CD4-positive, alpha-beta memory T cell (primary cell): Measurements from ENCODE around the gene SHISA9. TPM values are rescaled to one million over a fixed set of nuclear protein-coding genes. Genes with fewer than 3 reads are reported as not detected.

Experiments used
- CTCF ChIA-PET: fragments of 350-600 bp; sonication (Branson Sonifier 250); formaldehyde crosslinking; loops from one replicate; lab custom pipeline; 2021; ENCODE audit warnings: inconsistent platforms; ENCODE audit not compliant: partially characterized antibody; lab: Charles Lee
- POLR2A ChIA-PET: fragments of 350-600 bp; sonication (Branson Sonifier 250); formaldehyde crosslinking; loops from one replicate; lab custom pipeline; 2021; ENCODE audit not compliant: partially characterized antibody; lab: Charles Lee
- DNase-seq, 5 donors: peaks; one replicate each; pipeline versions ENCODE4 v3.0.0 to v3.0.0-alpha.2; 2020 to 2022; ENCODE audit warnings: mixed read lengths in 1 of 5
- H3K27ac ChIP-seq: one replicate; pipeline ENCODE4 v1.7.0; 2013; ENCODE audit warnings: low read depth, low read length
- H3K27me3 ChIP-seq: 2 replicates; pipeline ENCODE4 v1.7.0; 2013; ENCODE audit warnings: mild to moderate bottlenecking, low read length, moderate library complexity; ENCODE audit not compliant: insufficient read depth
- H3K36me3 ChIP-seq: 2 replicates; pipeline ENCODE4 v1.7.0; 2013; ENCODE audit warnings: mild to moderate bottlenecking, low read length, moderate library complexity; ENCODE audit not compliant: insufficient read depth
- H3K4me1 ChIP-seq: 2 replicates; pipeline ENCODE4 v1.7.0; 2013; ENCODE audit warnings: mild to moderate bottlenecking, low read length, moderate library complexity; ENCODE audit not compliant: insufficient read depth
- H3K4me3 ChIP-seq, 2 donors: one replicate each; pipeline ENCODE4 v1.7.0; 2013; ENCODE audit warnings: low read length in 2 of 2, mild to moderate bottlenecking in 1 of 2
- H3K9me3 ChIP-seq, 2 donors: one replicate each; pipeline ENCODE4 v1.7.0; 2013; ENCODE audit warnings: low read length in 2 of 2, control low read depth in 1 of 2; ENCODE audit not compliant: control insufficient read depth in 1 of 2
- H3K27ac Mint-ChIP-seq, 7 donors: one replicate each; pipeline ENCODE4 v1.8.0; 2020 to 2021; ENCODE audit warnings: mixed read lengths in 7 of 7, mild to moderate bottlenecking in 6 of 7, inconsistent platforms in 3 of 7, moderate library complexity in 3 of 7
- H3K27me3 Mint-ChIP-seq, 2 donors: one replicate each; pipeline ENCODE4 v1.8.0; 2020 to 2021; ENCODE audit warnings: mixed read lengths in 2 of 2
- H3K36me3 Mint-ChIP-seq, 2 donors: one replicate each; pipeline ENCODE4 v1.8.0; 2020 to 2021; ENCODE audit warnings: mixed read lengths in 2 of 2, inconsistent platforms in 1 of 2, mild to moderate bottlenecking in 1 of 2
- H3K4me1 Mint-ChIP-seq, 4 donors: one replicate each; pipeline ENCODE4 v1.8.0; 2020 to 2021; ENCODE audit warnings: mixed read lengths in 4 of 4, mild to moderate bottlenecking in 1 of 4
- H3K4me3 Mint-ChIP-seq, 8 donors: one replicate each; pipeline ENCODE4 v1.8.0; 2020 to 2021; ENCODE audit warnings: mixed read lengths in 8 of 8, mild to moderate bottlenecking in 7 of 8, moderate library complexity in 6 of 8, inconsistent platforms in 3 of 8
- H3K9me3 Mint-ChIP-seq, 8 donors: one replicate each; pipeline ENCODE4 v1.8.0; 2020 to 2021; ENCODE audit warnings: mixed read lengths in 8 of 8, mild to moderate bottlenecking in 5 of 8, inconsistent platforms in 3 of 8, moderate library complexity in 1 of 8
- intact Hi-C: fragments of 100-400 bp; cut with micrococcal nuclease; formaldehyde crosslinking; loops from one replicate; pipeline ENCODE4 v1.15.1; 2023
- polyA plus RNA-seq, 2 donors: library from polyadenylated mRNA; unstranded; fragments of 300-500 nt; fragmentation: Illumina TruSeq; gene quantifications; one replicate each; pipeline ENCODE4 v1.2.3, GENCODE V29; 2021
- total RNA-seq, 2 experiments: library from RNA; stranded (reverse); gene quantifications; one replicate each; pipeline ENCODE4 v1.2.3, GENCODE V29; 2021

The SHISA9 gene
- total and polyA plus RNA-seq, 4 experiments from 2014 or later, result not detected

DNA sequence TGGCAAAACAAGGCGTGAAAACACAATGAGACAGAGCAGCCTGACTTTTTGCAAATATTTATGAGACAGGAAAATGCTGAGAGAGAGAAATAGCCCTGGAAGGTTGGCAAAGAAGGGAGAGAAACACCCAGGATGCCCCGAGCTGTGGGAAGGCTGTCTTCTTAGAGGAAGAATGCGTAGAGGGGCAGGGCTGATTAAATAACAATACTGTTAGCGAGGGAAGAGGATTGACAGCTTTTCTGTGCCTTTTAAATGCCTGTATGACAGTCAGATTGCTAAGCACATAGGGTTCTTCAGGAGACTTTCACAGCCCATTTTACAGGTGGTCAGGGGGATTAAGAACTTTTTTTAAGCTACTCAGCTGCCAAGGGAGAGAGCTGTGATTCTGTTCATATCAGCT is 219.2 kb downstream of the SHISA9 start:
- Mint-ChIP-seq H3K27ac (no peak overlapping the region), H3K27me3 (no peaks in the 10 kb centered on the region), H3K9me3 (peaks cover 0 to 8% (median 3%) of the 10 kb centered on the region in 8 donors), H3K36me3 (no peaks in the 10 kb centered on the region), H3K4me3 (no peak overlapping the region), H3K4me1 (no peaks in the 10 kb centered on the region)
- intact Hi-C loops, result no loop called here
- POLR2A ChIA-PET, result no interaction called here
- no peaks in the 10 kb centered on the region for H3K27me3 ChIP-seq
- CTCF ChIA-PET, result no interaction called here
- no peaks in the 10 kb centered on the region for H3K4me1 ChIP-seq
- no peak overlapping the region for H3K4me3 ChIP-seq
- no peaks in the 10 kb centered on the region for H3K36me3 ChIP-seq
- no peak overlapping the region for H3K27ac ChIP-seq
- DNase-seq, result no peak
- no peaks in the 10 kb centered on the region for H3K9me3 ChIP-seq

DNA sequence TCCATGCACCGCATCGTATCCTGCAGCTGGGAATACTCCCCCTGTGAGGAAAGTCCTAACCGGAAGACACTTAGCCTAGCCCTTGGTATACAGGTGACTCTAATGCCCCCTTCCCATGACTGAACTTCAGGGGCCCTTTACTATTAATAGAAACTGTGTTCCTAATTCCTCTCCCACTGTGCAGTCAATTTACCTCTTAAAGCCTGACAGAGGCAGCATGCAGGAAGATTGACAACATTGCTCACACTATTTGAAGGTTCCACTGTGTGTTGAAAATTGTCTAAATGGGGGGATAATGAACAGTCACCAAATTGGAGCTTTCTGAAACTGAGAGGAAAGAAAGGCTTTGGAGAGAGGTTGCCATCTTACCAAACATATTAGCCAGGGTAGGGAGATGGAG is 222.6 kb downstream of the SHISA9 start:
- Mint-ChIP-seq H3K4me1 (no peaks in the 10 kb centered on the region), H3K27ac (no peak overlapping the region), H3K27me3 (peaks cover 0 to 1% of the 10 kb centered on the region in 2 donors), H3K9me3 (peaks cover 0 to 8% (median 3%) of the 10 kb centered on the region in 8 donors), H3K36me3 (no peaks in the 10 kb centered on the region), H3K4me3 (no peak overlapping the region)
- CTCF ChIA-PET, result no interaction called here
- H3K27me3 ChIP-seq, result no peaks in the 10 kb centered on the region
- H3K27ac ChIP-seq, result no peak overlapping the region
- POLR2A ChIA-PET, result no interaction called here
- no peaks in the 10 kb centered on the region for H3K36me3 ChIP-seq
- H3K4me1 ChIP-seq, result no peaks in the 10 kb centered on the region
- no peaks in the 10 kb centered on the region for H3K9me3 ChIP-seq
- H3K4me3 ChIP-seq, result no peak overlapping the region
- intact Hi-C loops, result no loop called here
- DNase-seq, result no peak

GRCh38 chr16:13127144-13127543 is 225.7 kb downstream of the SHISA9 start:
- H3K4me1 Mint-ChIP-seq, result no peaks in the 10 kb centered on the region
- DNase-seq, result no peak
- peaks cover 0 to 8% (median 4%) of the 10 kb centered on the region in 8 donors for H3K9me3 Mint-ChIP-seq
- peaks cover 0 to 1% of the 10 kb centered on the region in 2 donors for H3K27me3 Mint-ChIP-seq
- Histone ChIP-seq H3K4me1 (no peaks in the 10 kb centered on the region), H3K27ac (no peak overlapping the region), H3K9me3 (no peaks in the 10 kb centered on the region), H3K4me3 (no peak overlapping the region), H3K36me3 (no peaks in the 10 kb centered on the region), H3K27me3 (no peaks in the 10 kb centered on the region)
- no peaks in the 10 kb centered on the region for H3K36me3 Mint-ChIP-seq
- POLR2A ChIA-PET, result no interaction called here
- intact Hi-C loops, result no loop called here
- no peak overlapping the region for H3K27ac Mint-ChIP-seq
- H3K4me3 Mint-ChIP-seq, result no peak overlapping the region
- CTCF ChIA-PET, result no interaction called here

- Mint-ChIP-seq H3K4me3 (no peak overlapping the region), H3K27me3 (peaks cover 0 to 1% of the 10 kb centered on the region in 2 donors), H3K9me3 (peaks cover 0 to 21% (median 4%) of the 10 kb centered on the region in 8 donors), H3K36me3 (no peaks in the 10 kb centered on the region), H3K27ac (no peak overlapping the region), H3K4me1 (no peaks in the 10 kb centered on the region)
- H3K4me3 ChIP-seq, result no peak overlapping the region
- CTCF ChIA-PET, result no interaction called here
- no peaks in the 10 kb centered on the region for H3K36me3 ChIP-seq
- H3K27me3 ChIP-seq, result no peaks in the 10 kb centered on the region
- POLR2A ChIA-PET, result no interaction called here
- H3K27ac ChIP-seq, result no peak overlapping the region
- H3K9me3 ChIP-seq, result no peaks in the 10 kb centered on the region
- intact Hi-C loops, result no loop called here
- no peak for DNase-seq
- no peaks in the 10 kb centered on the region for H3K4me1 ChIP-seq
These were observed 229.2 kb downstream of the SHISA9 start for GRCh38 chr16:13130586-13130985.

- no peaks in the 10 kb centered on the region for H3K36me3 Mint-ChIP-seq
These were observed 233.4 kb downstream of the SHISA9 start for GRCh38 chr16:13134836-13135235.

GRCh38 chr16:13136901-13137300 is 235.5 kb downstream of the SHISA9 start:
- DNase-seq, result no peak
- H3K27ac ChIP-seq, result no peak overlapping the region
- Mint-ChIP-seq H3K4me3 (no peak overlapping the region), H3K36me3 (no peaks in the 10 kb centered on the region), H3K27me3 (no peaks in the 10 kb centered on the region), H3K4me1 (no peaks in the 10 kb centered on the region), H3K27ac (no peak overlapping the region), H3K9me3 (peaks cover 0 to 28% (median 3%) of the 10 kb centered on the region in 8 donors)
- H3K4me1 ChIP-seq, result no peaks in the 10 kb centered on the region
- no peak overlapping the region for H3K4me3 ChIP-seq
- ChIA-PET CTCF (no interaction called here), POLR2A (no interaction called here)
- H3K36me3 ChIP-seq, result no peaks in the 10 kb centered on the region
- intact Hi-C loops, result no loop called here
- H3K27me3 ChIP-seq, result no peaks in the 10 kb centered on the region
- no peaks in the 10 kb centered on the region for H3K9me3 ChIP-seq

More at GRCh38 chr16:13134836-13135235, 233.4 kb downstream of the SHISA9 start:
- Mint-ChIP-seq H3K27me3 (no peaks in the 10 kb centered on the region), H3K27ac (no peak overlapping the region), H3K4me1 (no peaks in the 10 kb centered on the region), H3K9me3 (peaks cover under 1 to 32% (median 3%) of the 10 kb centered on the region in 8 donors), H3K4me3 (no peak overlapping the region)
- DNase-seq, result no peak
- Histone ChIP-seq H3K4me1 (no peaks in the 10 kb centered on the region), H3K27ac (no peak overlapping the region), H3K36me3 (no peaks in the 10 kb centered on the region), H3K27me3 (no peaks in the 10 kb centered on the region), H3K4me3 (no peak overlapping the region), H3K9me3 (no peaks in the 10 kb centered on the region)
- ChIA-PET CTCF (no interaction called here), POLR2A (no interaction called here)
- intact Hi-C loops, result no loop called here

GRCh38 chr16:13138528-13138927 is 237.1 kb downstream of the SHISA9 start:
- H3K4me1 ChIP-seq, result no peaks in the 10 kb centered on the region
- H3K36me3 ChIP-seq, result no peaks in the 10 kb centered on the region
- Mint-ChIP-seq H3K9me3 (peaks cover 0 to 17% (median 4%) of the 10 kb centered on the region in 8 donors), H3K27ac (no peak overlapping the region), H3K36me3 (no peaks in the 10 kb centered on the region), H3K4me1 (no peaks in the 10 kb centered on the region), H3K4me3 (no peak overlapping the region), H3K27me3 (no peaks in the 10 kb centered on the region)
- ChIA-PET POLR2A (no interaction called here), CTCF (no interaction called here)
- H3K27me3 ChIP-seq, result no peaks in the 10 kb centered on the region
- no peak overlapping the region for H3K27ac ChIP-seq
- no peak overlapping the region for H3K4me3 ChIP-seq
- no peaks in the 10 kb centered on the region for H3K9me3 ChIP-seq
- DNase-seq, result no peak
- intact Hi-C loops, result no loop called here
